HTERT RPE-1 (cell line): ENCODE data around the gene VAPA.

Source experiments
- in situ Hi-C: fragments of 300-500 bp; cut with MboI; formaldehyde crosslinking; loops from 4 replicates; pipeline ENCODE4 v1.14.3; 2020; ENCODE audit warnings: low sequenced_read_pairs

Gene VAPA

DNA sequence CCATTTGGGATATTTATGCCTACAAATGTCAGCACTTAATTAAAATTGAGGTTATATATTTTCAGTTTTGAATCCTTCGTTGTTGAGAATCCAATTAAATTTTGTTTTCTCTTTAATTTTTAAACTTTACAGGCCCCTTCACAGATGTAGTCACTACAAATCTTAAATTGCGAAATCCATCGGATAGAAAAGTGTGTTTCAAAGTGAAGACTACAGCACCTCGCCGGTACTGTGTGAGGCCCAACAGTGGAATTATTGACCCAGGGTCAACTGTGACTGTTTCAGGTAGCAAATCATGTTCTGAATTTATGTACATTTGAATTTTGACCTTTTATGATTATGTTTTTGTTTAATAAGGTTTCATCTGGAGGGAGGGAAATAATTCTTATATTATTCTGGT lies 17.9 kb downstream of the VAPA start:
- in situ Hi-C loops: no loop called here

GRCh38 chr18:9933865-9934264 lies 20.0 kb downstream of the VAPA start:
- in situ Hi-C loops: no loop called here

DNA sequence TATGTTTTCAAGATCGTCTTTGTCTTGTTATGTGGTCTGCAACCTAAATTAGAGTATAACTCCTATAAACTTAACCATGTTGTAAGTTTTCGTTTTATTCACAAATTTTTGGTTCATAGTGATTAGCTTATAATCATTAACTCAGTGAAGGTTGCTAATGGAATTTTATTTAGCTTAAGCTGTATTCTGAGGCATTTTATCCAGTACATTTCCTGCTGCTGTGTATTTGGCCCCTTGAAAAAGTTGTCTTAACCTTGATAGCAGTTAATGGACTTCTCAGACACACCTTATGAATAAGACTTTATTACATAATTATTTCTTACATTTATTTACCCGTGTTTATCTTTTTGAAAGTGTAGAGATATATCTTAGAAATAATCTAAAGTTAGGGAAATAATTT lies 20.5 kb downstream of the VAPA start:
- in situ Hi-C loops: no loop called here

GRCh38 chr18:9941103-9941502 lies 27.3 kb downstream of the VAPA start:
- in situ Hi-C loops: no loop called here

DNA sequence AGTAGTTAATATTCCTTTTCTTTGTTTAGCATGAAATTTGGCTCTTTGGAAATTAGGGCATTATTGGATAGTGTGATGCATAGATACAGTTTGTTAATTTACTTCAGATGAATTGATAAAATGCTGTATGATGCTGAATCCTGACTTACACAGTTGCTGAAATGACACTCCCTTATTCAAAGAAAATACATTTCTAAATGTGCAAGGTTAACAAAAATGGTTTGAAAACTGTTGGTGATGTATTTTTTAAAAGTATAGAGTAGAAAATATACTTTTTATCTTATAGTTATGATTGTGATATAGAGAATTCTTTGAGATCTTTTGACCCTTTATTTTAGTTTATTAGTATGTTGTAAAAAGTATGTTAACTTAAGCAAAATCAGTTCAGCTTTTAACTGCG lies 27.8 kb downstream of the VAPA start:
- in situ Hi-C loops: no loop called here

DNA sequence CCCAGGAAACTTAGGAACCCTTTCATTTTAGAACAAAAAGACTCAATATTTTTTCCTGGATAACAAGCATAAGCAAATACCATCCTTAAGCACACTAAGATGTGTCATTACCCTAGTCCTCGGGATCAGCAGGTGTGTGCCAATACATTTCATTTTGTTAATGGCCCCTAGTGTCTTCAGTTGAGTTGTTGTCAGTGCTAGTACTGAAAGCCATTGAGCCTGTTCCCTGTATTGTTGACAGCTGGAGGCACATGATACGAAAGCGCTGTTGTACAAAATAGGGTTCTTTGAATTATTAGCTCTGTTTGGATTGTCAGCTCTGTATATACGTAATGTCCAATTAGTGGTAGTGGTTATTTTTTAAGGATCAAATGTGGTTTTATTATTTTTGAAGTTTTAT lies 29.5 kb downstream of the VAPA start:
- in situ Hi-C loops: no loop called here

DNA sequence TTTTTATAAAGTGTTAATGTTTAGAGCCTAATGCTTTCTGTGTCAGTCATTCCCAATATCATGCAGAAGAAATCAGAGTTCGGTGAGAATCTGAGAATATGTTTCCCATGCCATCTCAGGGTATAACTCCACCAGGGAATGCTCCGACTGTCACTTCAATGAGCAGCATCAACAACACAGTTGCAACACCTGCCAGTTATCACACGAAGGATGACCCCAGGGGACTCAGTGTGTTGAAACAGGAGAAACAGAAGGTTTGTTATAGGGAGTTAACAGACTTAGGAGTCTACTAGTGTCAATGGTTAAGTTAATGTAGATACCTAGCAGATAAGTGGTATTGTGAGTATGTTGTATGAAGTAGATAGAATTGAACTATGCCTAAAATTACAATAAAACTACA lies 31.0 kb downstream of the VAPA start:
- in situ Hi-C loops: no loop called here

- in situ Hi-C loops: no loop called here
These were observed 33.0 kb downstream of the VAPA start for GRCh38 chr18:9946831-9947230.

DNA sequence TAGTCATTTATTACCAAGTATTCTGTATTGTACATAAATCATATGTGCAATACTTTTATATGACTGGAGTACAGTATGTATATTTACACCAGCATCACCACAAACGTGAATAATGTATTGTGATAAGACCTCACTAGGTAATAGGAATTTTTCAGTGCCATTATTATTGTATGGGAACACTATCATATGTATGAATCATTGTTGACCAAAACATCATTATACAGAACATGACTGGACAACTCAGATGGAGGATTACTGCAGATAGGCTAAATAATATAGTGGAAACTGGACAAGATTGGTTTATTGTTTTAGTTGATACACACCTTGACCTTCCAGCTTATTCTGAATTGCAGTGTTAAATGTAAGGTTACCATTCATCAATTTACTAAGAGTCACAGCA lies 33.4 kb downstream of the VAPA start:
- in situ Hi-C loops: no loop called here

GRCh38 chr18:9949315-9949714 lies 35.5 kb downstream of the VAPA start:
- in situ Hi-C loops: no loop called here

GRCh38 chr18:9949861-9950260 lies 36.0 kb downstream of the VAPA start:
- in situ Hi-C loops: no loop called here

DNA sequence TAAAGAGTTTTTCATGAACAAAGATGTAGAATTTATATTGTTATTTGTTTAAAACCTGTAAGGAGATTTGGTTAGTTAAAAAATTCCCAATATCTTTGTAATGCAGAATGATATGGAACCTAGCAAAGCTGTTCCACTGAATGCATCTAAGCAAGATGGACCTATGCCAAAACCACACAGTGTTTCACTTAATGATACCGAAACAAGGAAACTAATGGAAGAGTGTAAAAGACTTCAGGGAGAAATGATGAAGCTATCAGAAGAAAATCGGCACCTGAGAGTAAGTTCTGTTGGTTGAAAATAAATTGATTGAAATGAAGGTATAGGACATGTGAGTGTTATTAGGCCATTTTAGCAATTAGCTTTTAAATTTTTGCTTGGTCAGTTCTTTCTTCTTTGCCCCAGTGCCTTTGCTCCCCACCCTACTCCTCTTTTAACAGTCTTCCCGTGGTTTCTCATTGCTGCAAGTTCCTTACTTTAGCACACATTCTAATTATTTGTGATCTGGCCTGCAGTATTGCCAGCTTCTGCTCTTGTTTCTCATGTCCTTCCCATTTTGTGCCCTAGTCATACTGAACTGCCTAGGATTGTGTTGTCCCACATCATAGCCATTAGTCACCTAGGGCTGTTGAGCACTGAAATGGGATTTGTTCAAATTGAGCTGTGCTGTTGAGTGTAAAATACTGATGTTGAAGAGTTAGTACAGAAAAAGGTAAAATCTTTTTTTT lies 36.6 kb downstream of the VAPA start:
- in situ Hi-C loops: no loop called here

- in situ Hi-C loops: no loop called here
These were observed 37.4 kb downstream of the VAPA start for GRCh38 chr18:9951022-9951859.

- in situ Hi-C loops: no loop called here
These were observed 39.0 kb downstream of the VAPA start for GRCh38 chr18:9952633-9953416.

GRCh38 chr18:9958861-9959399 lies 45.1 kb downstream of the VAPA start:
- in situ Hi-C loops: no loop called here

DNA sequence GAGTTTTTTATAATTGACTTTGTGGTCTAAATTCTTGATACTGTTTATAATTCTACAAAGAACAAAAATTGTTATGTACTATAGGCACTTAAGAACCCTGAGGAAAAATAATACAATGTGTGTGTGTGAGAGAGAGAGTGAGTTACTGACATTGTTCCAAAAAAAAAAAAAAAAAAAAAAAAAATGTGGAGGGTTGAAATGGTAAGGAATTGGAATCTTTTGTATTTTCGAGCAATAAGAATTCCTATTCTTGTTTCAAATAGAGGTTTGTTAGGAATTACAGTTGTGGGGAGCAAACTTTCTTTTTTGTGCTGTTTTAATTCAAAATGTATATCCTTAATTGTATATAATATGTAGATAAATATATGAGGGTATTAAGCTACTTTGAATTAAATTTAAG lies 45.7 kb downstream of the VAPA start:
- in situ Hi-C loops: no loop called here

GRCh38 chr18:9960258-9960904 lies 46.6 kb downstream of the VAPA start:
- in situ Hi-C loops: no loop called here

- in situ Hi-C loops: no loop called here
These were observed 47.2 kb downstream of the VAPA start for GRCh38 chr18:9961041-9961440.

GRCh38 chr18:9965711-9966624 lies 52.2 kb downstream of the VAPA start:
- in situ Hi-C loops: no loop called here
